ENCODE results near the gene RHEB.

DNA sequence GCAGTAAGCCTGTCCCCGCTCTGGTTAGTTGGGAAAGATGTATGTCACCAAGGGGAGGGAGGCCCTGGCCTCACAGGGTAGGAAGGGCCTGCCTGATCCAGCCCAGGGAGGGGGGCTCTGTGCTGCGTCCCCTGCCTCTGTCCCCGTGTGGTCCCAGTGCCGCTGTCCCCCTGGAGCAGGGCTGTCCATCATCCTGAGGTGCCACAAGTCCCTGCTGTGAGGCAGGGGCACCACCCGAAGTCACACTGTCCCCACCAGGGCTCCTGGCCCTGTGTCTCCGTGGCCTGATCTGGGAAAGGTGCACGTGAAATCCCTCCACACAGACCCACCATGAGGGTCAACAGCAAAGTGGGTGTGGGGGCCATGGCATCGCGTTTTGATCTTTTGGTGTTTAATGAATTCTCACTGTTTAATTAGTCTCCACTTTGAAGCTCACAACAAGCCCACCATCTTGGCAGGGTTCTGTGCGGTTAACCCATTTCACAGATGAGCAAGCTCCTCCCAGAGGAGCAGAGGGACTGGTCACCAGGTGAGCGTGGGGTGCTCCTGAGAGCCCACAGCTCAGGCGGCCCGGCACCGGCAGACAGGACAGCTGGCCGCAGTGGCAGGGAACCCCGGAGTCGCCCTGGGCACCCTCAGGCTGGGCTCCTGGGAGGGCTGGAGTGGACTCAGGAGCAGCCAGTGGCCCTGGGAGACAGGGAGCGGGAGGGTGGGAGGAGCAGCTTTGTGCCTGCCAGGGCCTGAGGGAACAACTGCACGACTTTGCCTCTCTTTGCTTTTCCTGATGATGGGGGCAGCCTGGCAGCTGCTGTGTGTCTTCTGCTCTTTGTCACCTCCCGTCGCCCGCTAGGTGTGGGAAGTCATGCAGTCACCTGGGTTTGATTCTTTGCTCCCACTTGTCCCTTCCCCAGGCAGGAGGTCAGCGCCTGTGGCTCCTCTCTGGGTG, 67.8 kb downstream of the RHEB start:
- TF ChIP-seq, protein P1, sequence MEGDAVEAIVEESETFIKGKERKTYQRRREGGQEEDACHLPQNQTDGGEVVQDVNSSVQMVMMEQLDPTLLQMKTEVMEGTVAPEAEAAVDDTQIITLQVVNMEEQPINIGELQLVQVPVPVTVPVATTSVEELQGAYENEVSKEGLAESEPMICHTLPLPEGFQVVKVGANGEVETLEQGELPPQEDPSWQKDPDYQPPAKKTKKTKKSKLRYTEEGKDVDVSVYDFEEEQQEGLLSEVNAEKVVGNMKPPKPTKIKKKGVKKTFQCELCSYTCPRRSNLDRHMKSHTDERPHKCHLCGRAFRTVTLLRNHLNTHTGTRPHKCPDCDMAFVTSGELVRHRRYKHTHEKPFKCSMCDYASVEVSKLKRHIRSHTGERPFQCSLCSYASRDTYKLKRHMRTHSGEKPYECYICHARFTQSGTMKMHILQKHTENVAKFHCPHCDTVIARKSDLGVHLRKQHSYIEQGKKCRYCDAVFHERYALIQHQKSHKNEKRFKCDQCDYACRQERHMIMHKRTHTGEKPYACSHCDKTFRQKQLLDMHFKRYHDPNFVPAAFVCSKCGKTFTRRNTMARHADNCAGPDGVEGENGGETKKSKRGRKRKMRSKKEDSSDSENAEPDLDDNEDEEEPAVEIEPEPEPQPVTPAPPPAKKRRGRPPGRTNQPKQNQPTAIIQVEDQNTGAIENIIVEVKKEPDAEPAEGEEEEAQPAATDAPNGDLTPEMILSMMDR (conservative IDR thresholded peaks at IDR 0.05; ENCODE audit: low read depth, low read length), result no peak
- TF ChIP-seq POLR2A (IDR thresholded peaks at IDR 0.05; ENCODE audit: low read depth, low read length), result no peak
- TF ChIP-seq NFE2L2 (IDR thresholded peaks at IDR 0.05; ENCODE audit: low read depth, low read length), result no peak
- no peak for TF ChIP-seq RAD21 (IDR thresholded peaks at IDR 0.05; ENCODE audit: low read length)
- no peak for TF ChIP-seq RCOR1 (IDR thresholded peaks at IDR 0.05; ENCODE audit: insufficient replicate concordance, low read length)
- TF ChIP-seq BHLHE40 (IDR thresholded peaks at IDR 0.05; ENCODE audit: low read depth, low read length), result no peak
